C4-2B (cell line): Measurements from ENCODE around the gene TBC1D32.
A peak's percentile ranks its signal among the peaks of the same experiment; 100 is the strongest.

ENCODE experiments used
- H3K27ac ChIP-seq: fragments of 450-650 bp; 2 replicates; pipeline ENCODE4 v1.5.1; 2017
- ZFX ChIP-seq: fragments of 450-650 bp; IDR thresholded peaks from 2 replicates; pipeline ENCODE4 v1.6.1; 2017
- TF ChIP-seq, protein P1 (sequence below): fragments of 450-650 bp; conservative IDR thresholded peaks from 2 replicates; pipeline ENCODE4 v1.5.1; 2017; ENCODE audit warnings: mild to moderate bottlenecking

Gene TBC1D32

DNA sequence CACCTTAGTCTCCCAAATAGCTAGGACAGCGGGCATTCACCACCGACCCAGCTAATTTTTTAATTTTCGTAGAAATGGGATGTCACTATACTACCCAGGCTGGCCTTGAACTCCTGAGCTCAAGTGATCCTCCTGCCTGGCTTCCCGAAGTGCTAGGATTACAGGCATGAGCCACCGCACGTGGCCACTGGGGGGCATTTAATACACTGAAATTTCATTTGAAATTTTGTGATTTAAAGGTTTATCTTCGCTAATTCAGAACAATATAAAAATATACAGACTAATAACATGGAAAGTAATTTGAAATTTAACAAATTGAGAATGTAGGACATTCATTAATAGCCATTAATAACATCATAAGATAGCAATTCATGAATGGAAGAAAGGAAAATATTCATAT is 20.5 kb upstream of the TBC1D32 start:
- no peak overlapping the region for H3K27ac ChIP-seq
- TF ChIP-seq, protein P1, sequence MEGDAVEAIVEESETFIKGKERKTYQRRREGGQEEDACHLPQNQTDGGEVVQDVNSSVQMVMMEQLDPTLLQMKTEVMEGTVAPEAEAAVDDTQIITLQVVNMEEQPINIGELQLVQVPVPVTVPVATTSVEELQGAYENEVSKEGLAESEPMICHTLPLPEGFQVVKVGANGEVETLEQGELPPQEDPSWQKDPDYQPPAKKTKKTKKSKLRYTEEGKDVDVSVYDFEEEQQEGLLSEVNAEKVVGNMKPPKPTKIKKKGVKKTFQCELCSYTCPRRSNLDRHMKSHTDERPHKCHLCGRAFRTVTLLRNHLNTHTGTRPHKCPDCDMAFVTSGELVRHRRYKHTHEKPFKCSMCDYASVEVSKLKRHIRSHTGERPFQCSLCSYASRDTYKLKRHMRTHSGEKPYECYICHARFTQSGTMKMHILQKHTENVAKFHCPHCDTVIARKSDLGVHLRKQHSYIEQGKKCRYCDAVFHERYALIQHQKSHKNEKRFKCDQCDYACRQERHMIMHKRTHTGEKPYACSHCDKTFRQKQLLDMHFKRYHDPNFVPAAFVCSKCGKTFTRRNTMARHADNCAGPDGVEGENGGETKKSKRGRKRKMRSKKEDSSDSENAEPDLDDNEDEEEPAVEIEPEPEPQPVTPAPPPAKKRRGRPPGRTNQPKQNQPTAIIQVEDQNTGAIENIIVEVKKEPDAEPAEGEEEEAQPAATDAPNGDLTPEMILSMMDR, result peak; percentile 43
- no peak for TF ChIP-seq ZFX

DNA sequence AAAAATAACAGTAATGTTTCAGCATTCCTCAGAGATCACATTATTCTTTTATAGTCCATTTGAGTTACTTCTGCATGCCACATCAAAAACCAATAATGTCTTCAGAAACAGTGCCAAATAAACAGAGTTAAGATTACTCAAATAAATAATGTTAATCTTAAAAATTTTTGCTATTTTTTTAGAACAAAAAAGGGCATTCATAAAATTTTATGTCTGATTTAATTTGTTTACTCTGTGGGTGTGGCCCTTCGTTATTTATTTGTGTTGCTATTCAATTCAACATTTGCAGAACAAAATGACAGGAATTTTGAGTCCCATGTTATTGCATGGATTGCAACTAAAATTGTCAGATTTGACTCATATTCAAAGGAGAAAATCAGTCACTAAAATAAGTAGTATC is 18.7 kb upstream of the TBC1D32 start:
- TF ChIP-seq, protein P1, result no peak
- no peak for TF ChIP-seq ZFX
- H3K27ac ChIP-seq, result no peak overlapping the region

DNA sequence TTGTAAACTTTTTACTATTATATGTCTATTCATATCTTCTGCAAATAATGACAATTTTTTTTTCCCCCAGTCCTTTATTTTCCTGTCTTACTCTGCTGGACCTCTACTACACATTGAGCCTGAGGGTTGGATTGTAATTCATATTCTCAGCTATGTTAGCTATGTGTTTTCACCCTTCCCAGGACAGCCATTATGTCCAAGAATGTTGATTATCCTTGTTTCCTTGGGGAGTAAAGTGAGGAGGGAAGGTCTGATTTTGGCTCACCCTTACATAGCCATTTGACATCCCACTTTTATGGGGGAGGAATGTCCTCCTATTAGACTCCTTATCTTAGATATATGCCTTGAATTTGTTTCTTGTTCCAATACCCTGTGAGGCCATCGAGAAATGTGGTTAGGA is 17.6 kb upstream of the TBC1D32 start:
- TF ChIP-seq ZFX, result no peak
- TF ChIP-seq, protein P1, result no peak
- H3K27ac ChIP-seq, result no peak overlapping the region

DNA sequence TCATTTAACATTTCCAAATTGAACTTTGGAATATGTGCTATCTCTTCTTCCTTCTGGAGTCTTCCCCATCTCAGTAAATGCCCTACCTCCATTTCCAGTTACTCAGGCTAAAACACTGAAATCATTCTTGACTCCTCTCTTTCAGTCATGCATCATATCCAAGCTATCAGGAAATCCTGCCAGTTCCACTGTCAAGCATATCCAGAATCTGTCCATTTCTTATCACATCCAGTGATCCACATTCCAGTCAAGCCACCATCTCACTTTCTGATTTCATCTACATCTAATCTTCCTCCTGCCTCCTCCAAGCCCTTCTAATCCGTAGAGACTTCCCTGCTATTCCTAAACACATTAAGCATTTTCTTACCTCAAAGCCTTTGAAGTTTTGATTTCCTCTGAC is 15.3 kb upstream of the TBC1D32 start:
- no peak for TF ChIP-seq ZFX
- TF ChIP-seq, protein P1, result no peak

DNA sequence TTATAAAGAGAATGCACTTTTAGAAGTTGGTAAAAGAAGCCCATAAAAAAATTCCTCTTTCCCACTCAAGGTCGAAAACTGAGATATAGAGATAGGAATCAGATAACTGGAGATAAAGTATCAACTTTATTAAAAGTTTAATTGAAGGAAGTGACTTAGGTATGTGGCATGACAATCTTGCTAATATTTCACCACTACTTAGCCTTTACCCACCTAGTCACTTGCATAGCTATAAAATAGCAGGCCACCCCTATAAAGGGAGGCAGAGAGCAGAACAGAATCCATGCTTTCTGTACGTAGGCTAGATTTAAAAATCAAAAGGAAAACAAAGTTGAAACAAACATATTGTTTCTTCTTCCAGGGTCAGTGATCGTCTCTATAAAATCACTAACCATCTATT is 13.2 kb upstream of the TBC1D32 start:
- TF ChIP-seq, protein P1, result no peak
- no peak for TF ChIP-seq ZFX
- no peak overlapping the region for H3K27ac ChIP-seq

More for the DNA sequence above, 15.3 kb upstream of the TBC1D32 start:
- H3K27ac ChIP-seq, result no peak overlapping the region

DNA sequence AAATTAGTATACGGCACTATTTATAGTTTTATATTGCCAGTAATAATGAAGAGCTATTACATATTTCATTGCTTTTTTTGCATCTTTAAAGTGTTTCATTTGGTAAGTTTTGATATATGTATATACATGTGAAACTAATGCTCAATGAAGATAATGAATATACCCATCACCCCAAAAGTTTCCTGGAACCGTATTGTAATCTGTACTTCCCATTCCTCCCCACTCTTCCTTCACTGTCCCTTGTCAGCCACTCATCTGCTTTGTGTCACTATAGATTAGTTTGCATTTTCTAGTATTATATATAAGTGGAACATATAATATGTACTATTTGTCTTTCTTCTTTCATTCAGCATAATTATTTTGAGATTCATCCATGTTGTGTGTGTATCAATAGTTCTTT is 10.3 kb upstream of the TBC1D32 start:
- no peak for TF ChIP-seq ZFX
- TF ChIP-seq, protein P1, result no peak
- H3K27ac ChIP-seq, result no peak overlapping the region

DNA sequence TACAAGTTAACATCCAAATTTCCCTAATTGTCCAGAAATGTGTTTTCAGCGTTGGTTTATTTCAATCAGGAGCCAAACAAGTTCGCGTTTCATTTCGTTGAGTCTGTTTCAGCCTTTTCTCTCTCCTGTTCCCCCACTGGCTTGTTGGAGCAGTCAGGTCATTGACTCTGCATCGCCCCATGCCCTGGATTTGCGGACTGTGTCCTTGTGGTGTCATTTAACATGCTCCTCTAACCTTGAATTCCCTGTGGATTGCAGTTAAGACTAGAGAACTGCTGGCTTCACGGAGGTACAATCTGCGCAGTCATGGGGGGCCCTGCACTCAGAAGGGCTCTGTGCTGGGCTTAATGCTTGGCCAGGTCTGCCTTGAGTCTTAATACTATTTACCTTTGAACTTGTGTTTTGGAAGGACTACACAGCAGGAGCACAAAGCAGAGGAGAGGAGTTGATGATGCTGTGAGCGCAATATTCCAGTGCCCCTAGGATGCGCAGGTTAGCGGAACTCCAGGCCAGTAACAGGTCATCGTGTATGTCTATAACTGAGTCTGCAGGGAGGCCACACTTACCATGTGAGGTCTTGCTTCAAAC is 5.5 kb upstream of the TBC1D32 start:
- H3K27ac ChIP-seq, result no peak overlapping the region
- TF ChIP-seq ZFX, result no peak
- TF ChIP-seq, protein P1, result no peak
